Osteoblast (primary cell): ENCODE results near the gene FGF4. TPM values are rescaled to one million over a fixed set of nuclear protein-coding genes. Genes with fewer than 3 reads are reported as not detected.

ENCODE experiments used
- DNase-seq: peaks from one replicate; pipeline ENCODE4 v3.0.0; 2011; ENCODE audit warnings: low spot score, mixed read lengths; ENCODE audit not compliant: insufficient read length; ENCODE audit errors: missing footprints
- H2AFZ ChIP-seq: 2 replicates; pipeline ENCODE4 v1.6.0; 2011; ENCODE audit warnings: mild to moderate bottlenecking, low read length
- H3K27ac ChIP-seq: 2 replicates; pipeline ENCODE4 v1.5.1; 2011; ENCODE audit warnings: mild to moderate bottlenecking, low read depth, low read length, moderate library complexity
- H3K27me3 ChIP-seq: 2 replicates; pipeline ENCODE4 v1.6.0; 2012; ENCODE audit warnings: mild to moderate bottlenecking, control low read depth, inconsistent platforms, low read length, moderate library complexity; ENCODE audit not compliant: insufficient read depth
- H3K36me3 ChIP-seq: 2 replicates; pipeline ENCODE4 v1.5.1; 2011; ENCODE audit warnings: mild to moderate bottlenecking, low read length, control low read depth, moderate library complexity; ENCODE audit not compliant: insufficient read depth
- H3K4me1 ChIP-seq: 2 replicates; pipeline ENCODE4 v1.5.1; 2011; ENCODE audit warnings: mild to moderate bottlenecking, low read length, control low read depth, moderate library complexity; ENCODE audit not compliant: insufficient read depth
- H3K4me2 ChIP-seq: 2 replicates; pipeline ENCODE4 v1.6.0; 2011; ENCODE audit warnings: mild to moderate bottlenecking, low read length; ENCODE audit not compliant: insufficient read depth
- H3K4me3 ChIP-seq: fragments of 200-600 bp; sonication (generic); 3 replicates; pipeline ENCODE4 v1.5.1; 2012; ENCODE audit warnings: mild to moderate bottlenecking, low read length, inconsistent platforms; ENCODE audit not compliant: insufficient read depth
- H3K79me2 ChIP-seq: 2 replicates; pipeline ENCODE4 v1.6.0; 2012; ENCODE audit warnings: mild to moderate bottlenecking, low read length, control low read depth, inconsistent platforms; ENCODE audit not compliant: insufficient read depth
- H3K9me3 ChIP-seq: 2 replicates; pipeline ENCODE4 v1.5.1; 2011; ENCODE audit warnings: low read depth, low read length, control low read depth
- H4K20me1 ChIP-seq: 2 replicates; pipeline ENCODE4 v1.6.0; 2012; ENCODE audit warnings: mild to moderate bottlenecking, low read length, control low read depth; ENCODE audit not compliant: insufficient read depth
- CTCF ChIP-seq: IDR thresholded peaks from 2 replicates; pipeline ENCODE4 v1.5.1; 2011; ENCODE audit warnings: mild to moderate bottlenecking, low read depth, low read length, moderate library complexity; ENCODE audit errors: extremely low read depth
- total RNA-seq: library from RNA; depleted of rRNA; stranded (reverse); fragments of >200 nt; gene quantifications from 2 replicates; pipeline ENCODE4 v1.2.3, GENCODE V29; 2012

The FGF4 gene
- total RNA-seq, 1 donor: not detected

- Histone ChIP-seq H3K36me3 (no peaks in the 10 kb centered on the region), H2AFZ (no peak overlapping the region), H3K4me3 (no peak overlapping the region), H3K4me2 (no peak overlapping the region), H3K27ac (no peak overlapping the region), H3K79me2 (no peaks in the 10 kb centered on the region), H4K20me1 (no peaks in the 10 kb centered on the region), H3K9me3 (no peaks in the 10 kb centered on the region), H3K27me3 (peaks cover 39% of the 10 kb centered on the region), H3K4me1 (no peaks in the 10 kb centered on the region)
- TF ChIP-seq CTCF: no peak
- peak; percentile 38 for DNase-seq
These were observed 39.8 kb upstream of the FGF4 start for GRCh38 chr11:69814902-69815301.

- H2AFZ ChIP-seq: no peak overlapping the region
- H3K36me3 ChIP-seq: no peaks in the 10 kb centered on the region
- no peak overlapping the region for H3K27ac ChIP-seq
- TF ChIP-seq CTCF: no peak
- H3K4me2 ChIP-seq: no peak overlapping the region
- peak; percentile 73 for DNase-seq
- no peaks in the 10 kb centered on the region for H3K4me1 ChIP-seq
- no peaks in the 10 kb centered on the region for H3K9me3 ChIP-seq
- peaks cover 35% of the 10 kb centered on the region for H3K27me3 ChIP-seq
- H4K20me1 ChIP-seq: no peaks in the 10 kb centered on the region
- no peaks in the 10 kb centered on the region for H3K79me2 ChIP-seq
- H3K4me3 ChIP-seq: no peak overlapping the region
These were observed 39.3 kb upstream of the FGF4 start for GRCh38 chr11:69814411-69814810.

GRCh38 chr11:69813839-69814238 lies 38.7 kb upstream of the FGF4 start:
- H2AFZ ChIP-seq: no peak overlapping the region
- H3K4me2 ChIP-seq: no peak overlapping the region
- H4K20me1 ChIP-seq: no peaks in the 10 kb centered on the region
- peaks cover 39% of the 10 kb centered on the region for H3K27me3 ChIP-seq
- H3K4me1 ChIP-seq: no peaks in the 10 kb centered on the region
- H3K79me2 ChIP-seq: no peaks in the 10 kb centered on the region
- H3K9me3 ChIP-seq: no peaks in the 10 kb centered on the region
- no peak overlapping the region for H3K27ac ChIP-seq
- peak; percentile 59 for DNase-seq
- no peaks in the 10 kb centered on the region for H3K36me3 ChIP-seq
- TF ChIP-seq CTCF: no peak
- no peak overlapping the region for H3K4me3 ChIP-seq

- Histone ChIP-seq H3K27me3 (peaks cover 39% of the 10 kb centered on the region), H3K79me2 (no peaks in the 10 kb centered on the region), H4K20me1 (no peaks in the 10 kb centered on the region), H3K27ac (no peak overlapping the region), H3K9me3 (no peaks in the 10 kb centered on the region), H2AFZ (no peak overlapping the region), H3K4me1 (no peaks in the 10 kb centered on the region), H3K4me3 (no peak overlapping the region), H3K36me3 (no peaks in the 10 kb centered on the region), H3K4me2 (no peak overlapping the region)
- DNase-seq: peak; percentile 76
- TF ChIP-seq CTCF: no peak
These were observed 37.8 kb upstream of the FGF4 start for GRCh38 chr11:69812946-69813345.
